K562 (cell line): ENCODE data around the gene TBC1D9. TPM values are rescaled to one million over a fixed set of nuclear protein-coding genes. Genes with fewer than 3 reads are reported as not detected.

Experiments
- ATAC-seq: fragments of 200-7000 bp; cut with Tn5 transposase; 3 replicates; pipeline ENCODE4 v1.9.1; 2020; ENCODE audit warnings: moderate library complexity
- BruUV-seq: library from RNA; stranded (reverse); fragments of 400-500 nt; replicated peaks from 2 replicates; lab custom pipeline; 2021; lab: Mats Ljungman, UMichigan
- CTCF ChIA-PET: fragments of 300-600 bp; formaldehyde crosslinking; extraction: SDS; loops from one replicate; lab custom pipeline; 2021; ENCODE audit warnings: low intra/inter-chr PET ratio; lab: Yijun Ruan, JAX
- POLR2A ChIA-PET: fragments of 300-600, 350-650 bp; sonication (Branson Sonifier 250); formaldehyde crosslinking; extraction: SDS; loops from one replicate; lab custom pipeline; 2021; ENCODE audit warnings: antibody characterized with exemption, inconsistent platforms; lab: Yijun Ruan, JAX
- DNase-seq, 4 experiments: peaks; one replicate each; pipeline versions ENCODE4 v3.0.0 to v3.0.0-alpha.2; 2011 to 2018; ENCODE audit warnings: low spot score in 3 of 4, mixed read lengths in 3 of 4; ENCODE audit errors: extremely low read depth in 1 of 4
- FAIRE-seq: peaks from 2 replicates; lab custom pipeline; 2011; peaks lifted over from hg19 to GRCh38; lab: Jason Lieb, UNC
- H2AFZ ChIP-seq: 2 replicates; pipeline ENCODE4 v1.6.0; 2011; ENCODE audit warnings: low read depth, low read length, control low read depth, inconsistent platforms
- H3K27ac ChIP-seq: fragments of 200-600 bp; 3 replicates; pipeline ENCODE4 v1.8.0; 2011; ENCODE audit warnings: low read depth, mild to moderate bottlenecking, control low read depth, inconsistent platforms, low read length, moderate library complexity, mixed read lengths; ENCODE audit errors: extremely low read depth
- H3K27me3 ChIP-seq, 2 experiments: fragments of 300-600 bp in 1 of 2; 2 replicates in 1 of 2; 3 replicates in 1 of 2; pipeline versions ENCODE4 v1.6.0 to v1.8.0; 2011; ENCODE audit warnings: inconsistent platforms in 2 of 2, low read length in 2 of 2, mild to moderate bottlenecking in 1 of 2, mixed read lengths in 1 of 2, moderate library complexity in 1 of 2; ENCODE audit not compliant: control insufficient read depth in 2 of 2, insufficient read depth in 2 of 2
- H3K36me3 ChIP-seq: fragments of 300-600 bp; 3 replicates; pipeline ENCODE4 v1.8.0; 2011; ENCODE audit warnings: mild to moderate bottlenecking, low read length, inconsistent platforms; ENCODE audit not compliant: control insufficient read depth, insufficient read depth
- H3K4me1 ChIP-seq, 2 experiments: fragments of 200-600 bp in 1 of 2; replicated peaks in 1 of 2; 2 replicates in 1 of 2; 3 replicates in 1 of 2; pipeline versions ENCODE4 v1.5.1 to v1.8.0; 2011; ENCODE audit warnings: inconsistent platforms in 2 of 2, low read length in 2 of 2, mild to moderate bottlenecking in 1 of 2, mixed read lengths in 1 of 2, moderate library complexity in 1 of 2; ENCODE audit not compliant: control insufficient read depth in 2 of 2, insufficient read depth in 2 of 2
- H3K4me2 ChIP-seq: 2 replicates; pipeline ENCODE4 v1.6.1; 2011; ENCODE audit warnings: low read length, control low read depth, inconsistent platforms, mixed read lengths; ENCODE audit not compliant: insufficient read depth
- H3K4me3 ChIP-seq: fragments of 200-600 bp; sonication (generic), shearing (Covaris generic); 2 replicates; pipeline ENCODE4 v1.5.1; 2016; ENCODE audit warnings: control low read depth, inconsistent platforms
- H3K79me2 ChIP-seq: fragments of 200-600 bp; 3 replicates; pipeline ENCODE4 v1.8.0; 2011; ENCODE audit warnings: low read length, inconsistent platforms; ENCODE audit not compliant: control insufficient read depth, insufficient read depth
- H3K9ac ChIP-seq, 2 experiments: 2 replicates each; pipeline versions ENCODE4 v1.6.0 to v1.6.1; 2011; ENCODE audit warnings: low read depth in 2 of 2, low read length in 2 of 2, control low read depth in 1 of 2, inconsistent platforms in 1 of 2, mild to moderate bottlenecking in 1 of 2, mixed read lengths in 1 of 2; ENCODE audit not compliant: insufficient read depth in 1 of 2
- H3K9me1 ChIP-seq: one replicate; pipeline ENCODE4 v1.6.0; 2011; ENCODE audit warnings: inconsistent platforms, mild to moderate bottlenecking, low read length, moderate library complexity; ENCODE audit not compliant: control insufficient read depth, insufficient read depth
- H3K9me3 ChIP-seq: replicated peaks from 2 replicates; pipeline ENCODE4 v1.5.1; 2011; ENCODE audit warnings: low read depth, low read length, inconsistent platforms; ENCODE audit not compliant: control insufficient read depth, insufficient read depth
- H4K20me1 ChIP-seq: replicated peaks from 2 replicates; pipeline ENCODE4 v1.6.1; 2011; ENCODE audit warnings: low read length, inconsistent platforms, mixed read lengths; ENCODE audit not compliant: control insufficient read depth, insufficient read depth
- ARID1B ChIP-seq: fragments of 450-650 bp; IDR thresholded peaks from 2 replicates; pipeline ENCODE4 v1.6.1; 2016; ENCODE audit warnings: antibody characterized with exemption, mild to moderate bottlenecking, inconsistent platforms
- DMBX1 ChIP-seq: fragments of 250-450 bp; sonication (Bioruptor Pico); IDR thresholded peaks from 2 replicates; pipeline ENCODE4 v1.8.0; 2022; ENCODE audit warnings: inconsistent platforms, mild to moderate bottlenecking, moderate library complexity, borderline replicate concordance
- HMG20B ChIP-seq: fragments of 250-450 bp; sonication (Bioruptor Pico); IDR thresholded peaks from 2 replicates; pipeline ENCODE4 v1.5.0; 2021; ENCODE audit warnings: mild to moderate bottlenecking
- NEUROD1 ChIP-seq: fragments of 150-350 bp; IDR thresholded peaks from 2 replicates; pipeline ENCODE4 v1.6.1; 2014; ENCODE audit warnings: borderline replicate concordance, low read length, low read depth; ENCODE audit not compliant: partially characterized antibody
- SNRNP70 ChIP-seq: fragments of 200-400 bp; formaldehyde crosslinking; optimal IDR thresholded peaks from 2 replicates; pipeline ENCODE3; 2017; ENCODE audit warnings: low read depth, low read length
- SP2 ChIP-seq: IDR thresholded peaks from 2 replicates; pipeline ENCODE4 v1.6.1; 2011; ENCODE audit warnings: mild to moderate bottlenecking, low read depth, low read length, moderate library complexity; ENCODE audit not compliant: poor library complexity, severe bottlenecking; ENCODE audit errors: extremely low read depth
- ZFP36 ChIP-seq: fragments of 150-350 bp; IDR thresholded peaks from 2 replicates; pipeline ENCODE4 v1.6.1; 2018; ENCODE audit warnings: low read length, low read depth; ENCODE audit not compliant: partially characterized antibody
- ZNF140 ChIP-seq: fragments of 250-450 bp; sonication (Bioruptor Pico); IDR thresholded peaks from 2 replicates; pipeline ENCODE4 v1.8.0; 2021; ENCODE audit warnings: moderate library complexity, mild to moderate bottlenecking, inconsistent platforms
- ZNF143 ChIP-seq: sonication (generic); formaldehyde crosslinking; IDR thresholded peaks from 2 replicates; pipeline ENCODE4 v1.9.0; 2022; ENCODE audit warnings: mild to moderate bottlenecking, missing genetic modification reagents
- ZNF217 ChIP-seq: sonication (generic); formaldehyde crosslinking; IDR thresholded peaks from 2 replicates; pipeline ENCODE4 v1.8.0; 2022; ENCODE audit warnings: mild to moderate bottlenecking, missing genetic modification reagents
- ZNF24 ChIP-seq: fragments of 450-650 bp; IDR thresholded peaks from 2 replicates; pipeline ENCODE4 v1.6.1; 2016
- ZNF354B ChIP-seq: fragments of 250-450 bp; sonication (Bioruptor Pico); IDR thresholded peaks from 2 replicates; pipeline ENCODE4 v1.4.0; 2020
- ZNF75A ChIP-seq: fragments of 450-650 bp; formaldehyde crosslinking; IDR thresholded peaks from 2 replicates; pipeline ENCODE4 v1.4.0; 2020; ENCODE audit warnings: mild to moderate bottlenecking
- WGBS: fragments of 100-300 bp; shearing (Covaris generic); methylation state at CpG from one replicate; pipeline ENCODE4 v1.1.6; 2016; ENCODE audit warnings: low coverage, mixed read lengths; ENCODE audit not compliant: insufficient coverage; ENCODE audit errors: missing lambda C conversion rate; 5-methylcytosine and 5-hydroxymethylcytosine counted together
- in situ Hi-C: fragments of 300-500 bp; cut with MboI; formaldehyde crosslinking; loops from 4 replicates; pipeline ENCODE4 v1.15.0; 2018; ENCODE audit warnings: inconsistent platforms, mixed read lengths
- intact Hi-C: fragments of 100-400 bp; cut with micrococcal nuclease; formaldehyde crosslinking; loops from 2 replicates; pipeline ENCODE4 v1.14.2; 2022
- polyA plus RNA-seq, 8 experiments: library from polyadenylated mRNA; depleted of rRNA in 4 of 8; stranded (reverse) in 5 of 8; unstranded in 3 of 8; fragments of >200 nt; fragmentation: Nextera tagmentation in 2 of 8; fragmentation: Illumina TruSeq in 1 of 8; extraction: Ambion mirVana in 2 of 8; extraction: Trizol in 1 of 8; gene quantifications; 2 replicates each; pipeline versions ENCODE4 v1.2.1 to v1.2.3, GENCODE V29; 2011 to 2014; ENCODE audit warnings: inconsistent platforms in 1 of 8, missing spikeins in 1 of 8
- total RNA-seq, 7 experiments: library from RNA; depleted of rRNA in 6 of 7; stranded (reverse); fragments of >200 nt in 6 of 7; fragmentation: Illumina TruSeq in 2 of 7; extraction: Trizol in 2 of 7; gene quantifications; 2 replicates each; pipeline versions ENCODE4 v1.2.1 to v1.2.3, GENCODE V29; 2011 to 2021; ENCODE audit warnings: low replicate concordance in 1 of 7
- TF ChIP-seq, protein P1 (sequence below): fragments of 450-650 bp; IDR thresholded peaks from one replicate; pipeline ENCODE4 v1.6.1; 2018; ENCODE audit warnings: mild to moderate bottlenecking, moderate library complexity; ENCODE audit not compliant: partially characterized antibody
- TF ChIP-seq, protein P2 (sequence below), 3 experiments: fragments of 200-800 bp in 1 of 3; fragments of 250-450 bp in 1 of 3; fragments of 450-650 bp in 1 of 3; sonication (Bioruptor Pico) in 1 of 3; sonication (Bioruptor generic) in 1 of 3; formaldehyde crosslinking in 1 of 3; IDR thresholded peaks; 2 replicates each; pipeline versions ENCODE4 v1.6.1 to v1.8.0; 2016 to 2022; ENCODE audit warnings: mild to moderate bottlenecking in 2 of 3, missing genetic modification characterization in 2 of 3, missing compliant biosample characterization in 1 of 3, moderate library complexity in 1 of 3
- TF ChIP-seq, protein P3 (sequence below): fragments of 250-450 bp; sonication (Bioruptor Pico); IDR thresholded peaks from 2 replicates; pipeline ENCODE4 v1.8.0; 2022; ENCODE audit warnings: moderate library complexity, mild to moderate bottlenecking, inconsistent platforms
- TF ChIP-seq, protein P4 (sequence below): IDR thresholded peaks from 2 replicates; pipeline ENCODE4 v1.6.1; 2016; ENCODE audit warnings: missing genetic modification characterization, missing compliant biosample characterization

Gene TBC1D9
- total and polyA plus RNA-seq, 9 of the 15 experiments (the other 6 are each of a cell fraction or from before 2014, with no cell fraction given): 0.13 TPM; not detected in 8

DNA sequence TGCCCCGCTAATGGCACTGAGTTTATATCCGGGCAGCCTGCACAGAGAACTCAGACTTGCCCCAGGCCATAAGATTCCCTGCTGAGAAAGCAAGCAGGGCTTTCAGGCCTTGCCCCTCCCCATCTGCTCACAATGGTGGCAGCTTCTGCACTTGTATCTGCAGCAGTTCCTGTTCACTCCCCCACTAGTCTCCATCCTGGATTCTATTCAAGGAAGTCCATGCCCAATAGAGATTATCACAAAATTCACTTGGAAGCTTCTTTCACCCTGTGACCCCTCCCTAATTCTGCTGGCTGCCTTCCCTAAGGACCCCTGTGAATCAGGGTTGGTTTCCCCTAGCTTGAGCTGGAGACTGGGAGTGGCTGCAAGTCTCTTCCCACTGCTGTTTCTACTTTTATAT lies 152.9 kb downstream of the TBC1D9 start:
- H2AFZ ChIP-seq: no peak overlapping the region
- H3K4me1 ChIP-seq: no peaks in the 10 kb centered on the region
- H3K27ac ChIP-seq: no peak overlapping the region
- H3K4me2 ChIP-seq: no peak overlapping the region
- H3K79me2 ChIP-seq: no peaks in the 10 kb centered on the region
- FAIRE-seq (no peak), DNase-seq (no peak), ATAC-seq (no peak)
- in situ Hi-C loops: no loop called here
- no peaks in the 10 kb centered on the region for H4K20me1 ChIP-seq
- WGBS: 0% methylated on average over 2 of the region's 2 CpGs
- no peaks in the 10 kb centered on the region for H3K9me3 ChIP-seq
- no peak overlapping the region for H3K9ac ChIP-seq
- peaks cover 7 to 23% of the 10 kb centered on the region in 2 experiments; a peak in 3 of 5 replicates for H3K27me3 ChIP-seq
- H3K4me3 ChIP-seq: no peak overlapping the region
- CTCF ChIA-PET: no interaction called here
- intact Hi-C loops: no loop called here
- no TSS peak for BruUV-seq
- POLR2A ChIA-PET: interaction anchor here (0.5 kb wide), 1 partner anchor 51 kb away, joined by 3 read pairs; no protein-coding TSS in a partner anchor
- no peaks in the 10 kb centered on the region for H3K36me3 ChIP-seq
- H3K9me1 ChIP-seq: no peaks in the 10 kb centered on the region
- no peak for TF ChIP-seq ZNF75A (CRISPR knock-in tag)
- TF ChIP-seq ARID1B: no peak
- TF ChIP-seq, protein P1, sequence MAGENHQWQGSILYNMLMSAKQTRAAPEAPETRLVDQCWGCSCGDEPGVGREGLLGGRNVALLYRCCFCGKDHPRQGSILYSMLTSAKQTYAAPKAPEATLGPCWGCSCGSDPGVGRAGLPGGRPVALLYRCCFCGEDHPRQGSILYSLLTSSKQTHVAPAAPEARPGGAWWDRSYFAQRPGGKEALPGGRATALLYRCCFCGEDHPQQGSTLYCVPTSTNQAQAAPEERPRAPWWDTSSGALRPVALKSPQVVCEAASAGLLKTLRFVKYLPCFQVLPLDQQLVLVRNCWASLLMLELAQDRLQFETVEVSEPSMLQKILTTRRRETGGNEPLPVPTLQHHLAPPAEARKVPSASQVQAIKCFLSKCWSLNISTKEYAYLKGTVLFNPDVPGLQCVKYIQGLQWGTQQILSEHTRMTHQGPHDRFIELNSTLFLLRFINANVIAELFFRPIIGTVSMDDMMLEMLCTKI: no peak
- TF ChIP-seq ZNF354B (CRISPR knock-in tag): no peak
- TF ChIP-seq SNRNP70: no peak
- TF ChIP-seq ZFP36: no peak
- TF ChIP-seq, protein P2, sequence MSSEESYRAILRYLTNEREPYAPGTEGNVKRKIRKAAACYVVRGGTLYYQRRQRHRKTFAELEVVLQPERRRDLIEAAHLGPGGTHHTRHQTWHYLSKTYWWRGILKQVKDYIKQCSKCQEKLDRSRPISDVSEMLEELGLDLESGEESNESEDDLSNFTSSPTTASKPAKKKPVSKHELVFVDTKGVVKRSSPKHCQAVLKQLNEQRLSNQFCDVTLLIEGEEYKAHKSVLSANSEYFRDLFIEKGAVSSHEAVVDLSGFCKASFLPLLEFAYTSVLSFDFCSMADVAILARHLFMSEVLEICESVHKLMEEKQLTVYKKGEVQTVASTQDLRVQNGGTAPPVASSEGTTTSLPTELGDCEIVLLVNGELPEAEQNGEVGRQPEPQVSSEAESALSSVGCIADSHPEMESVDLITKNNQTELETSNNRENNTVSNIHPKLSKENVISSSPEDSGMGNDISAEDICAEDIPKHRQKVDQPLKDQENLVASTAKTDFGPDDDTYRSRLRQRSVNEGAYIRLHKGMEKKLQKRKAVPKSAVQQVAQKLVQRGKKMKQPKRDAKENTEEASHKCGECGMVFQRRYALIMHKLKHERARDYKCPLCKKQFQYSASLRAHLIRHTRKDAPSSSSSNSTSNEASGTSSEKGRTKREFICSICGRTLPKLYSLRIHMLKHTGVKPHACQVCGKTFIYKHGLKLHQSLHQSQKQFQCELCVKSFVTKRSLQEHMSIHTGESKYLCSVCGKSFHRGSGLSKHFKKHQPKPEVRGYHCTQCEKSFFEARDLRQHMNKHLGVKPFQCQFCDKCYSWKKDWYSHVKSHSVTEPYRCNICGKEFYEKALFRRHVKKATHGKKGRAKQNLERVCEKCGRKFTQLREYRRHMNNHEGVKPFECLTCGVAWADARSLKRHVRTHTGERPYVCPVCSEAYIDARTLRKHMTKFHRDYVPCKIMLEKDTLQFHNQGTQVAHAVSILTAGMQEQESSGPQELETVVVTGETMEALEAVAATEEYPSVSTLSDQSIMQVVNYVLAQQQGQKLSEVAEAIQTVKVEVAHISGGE (CRISPR knock-in tag; IDR thresholded peaks at IDR 0.05): no peak
- TF ChIP-seq SP2: no peak
- no peak for TF ChIP-seq HMG20B (CRISPR knock-in tag)
- TF ChIP-seq, protein P3, sequence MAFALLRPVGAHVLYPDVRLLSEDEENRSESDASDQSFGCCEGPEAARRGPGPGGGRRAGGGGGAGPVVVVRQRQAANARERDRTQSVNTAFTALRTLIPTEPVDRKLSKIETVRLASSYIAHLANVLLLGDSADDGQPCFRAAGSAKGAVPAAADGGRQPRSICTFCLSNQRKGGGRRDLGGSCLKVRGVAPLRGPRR (CRISPR knock-in tag): no peak
- no peak for TF ChIP-seq NEUROD1
- TF ChIP-seq ZNF143 (CRISPR knock-in tag): no peak
- no peak for TF ChIP-seq DMBX1 (CRISPR knock-in tag)
- TF ChIP-seq, protein P4, sequence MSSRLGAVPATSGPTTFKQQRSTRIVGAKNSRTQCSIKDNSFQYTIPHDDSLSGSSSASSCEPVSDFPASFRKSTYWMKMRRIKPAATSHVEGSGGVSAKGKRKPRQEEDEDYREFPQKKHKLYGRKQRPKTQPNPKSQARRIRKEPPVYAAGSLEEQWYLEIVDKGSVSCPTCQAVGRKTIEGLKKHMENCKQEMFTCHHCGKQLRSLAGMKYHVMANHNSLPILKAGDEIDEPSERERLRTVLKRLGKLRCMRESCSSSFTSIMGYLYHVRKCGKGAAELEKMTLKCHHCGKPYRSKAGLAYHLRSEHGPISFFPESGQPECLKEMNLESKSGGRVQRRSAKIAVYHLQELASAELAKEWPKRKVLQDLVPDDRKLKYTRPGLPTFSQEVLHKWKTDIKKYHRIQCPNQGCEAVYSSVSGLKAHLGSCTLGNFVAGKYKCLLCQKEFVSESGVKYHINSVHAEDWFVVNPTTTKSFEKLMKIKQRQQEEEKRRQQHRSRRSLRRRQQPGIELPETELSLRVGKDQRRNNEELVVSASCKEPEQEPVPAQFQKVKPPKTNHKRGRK (tag): no peak
- TF ChIP-seq ZNF24: no peak
- TF ChIP-seq ZNF140 (CRISPR knock-in tag): no peak
- no peak for TF ChIP-seq ZNF217 (CRISPR knock-in tag)
